Astrocyte of the spinal cord (primary cell): ENCODE data around the gene CD27.
"Not testable (repeated sequence)": the region's sequence is repeated elsewhere in the genome, so short reads cannot be mapped to it uniquely, and the experiment has no call there.

Experiments
- DNase-seq: peaks from one replicate; pipeline ENCODE4 v3.0.0; 2011; ENCODE audit warnings: low read depth, low spot score
- H3K4me3 ChIP-seq: 2 replicates; pipeline ENCODE4 v1.5.1; 2011; ENCODE audit warnings: low read depth, mild to moderate bottlenecking, low read length, moderate library complexity
- CTCF ChIP-seq: IDR thresholded peaks from 2 replicates; pipeline ENCODE4 v1.5.1; 2012; ENCODE audit warnings: low read depth, mild to moderate bottlenecking, low read length, inconsistent platforms
- in situ Hi-C: cut with HindIII; loops from 2 replicates; pipeline ENCODE4 v1.10.0; 2017; ENCODE audit warnings: low sequenced_read_pairs

CD27 gene

GRCh38 chr12:6425590-6426531 lies 18.9 kb upstream of the CD27 start:
- in situ Hi-C loops: no loop called here
- DNase-seq: no peak
- H3K4me3 ChIP-seq: no peak overlapping the region
- no peak for TF ChIP-seq CTCF

- in situ Hi-C loops: no loop called here
- no peak overlapping the region for H3K4me3 ChIP-seq
- TF ChIP-seq CTCF: no peak
- no peak for DNase-seq
These were observed 17.7 kb upstream of the CD27 start for GRCh38 chr12:6426882-6427671.

- H3K4me3 ChIP-seq, DNase-seq, in situ Hi-C loops: not testable (repeated sequence)
These were observed 17.0 kb upstream of the CD27 start for GRCh38 chr12:6427796-6428195.

- no peak for DNase-seq
- H3K4me3 ChIP-seq: no peak overlapping the region
- no peak for TF ChIP-seq CTCF
- in situ Hi-C loops: no loop called here
These were observed 16.4 kb upstream of the CD27 start for GRCh38 chr12:6428326-6428725.

GRCh38 chr12:6430124-6430989 lies 14.4 kb upstream of the CD27 start:
- no peak overlapping the region for H3K4me3 ChIP-seq
- TF ChIP-seq CTCF: no peak
- in situ Hi-C loops: no loop called here
- DNase-seq: peak; percentile 87

- in situ Hi-C loops: no loop called here
- TF ChIP-seq CTCF: no peak
- no peak for DNase-seq
- H3K4me3 ChIP-seq: no peak overlapping the region
These were observed 11.8 kb upstream of the CD27 start for GRCh38 chr12:6432991-6433390.
